Muscle of arm (tissue), 12 donors: ENCODE data around the gene RRP36. TPM values are rescaled to one million over a fixed set of nuclear protein-coding genes. Genes with fewer than 3 reads are reported as not detected.

Experiments used
- DNase-seq: peaks from one replicate; pipeline ENCODE4 v3.0.0-alpha.2; 2013
- polyA plus RNA-seq, 12 donors: library from polyadenylated mRNA; unstranded; fragments of 120-200 nt; gene quantifications; one replicate each; pipeline ENCODE4 v1.2.1, GENCODE V29; 2013; ENCODE audit not compliant: insufficient read length in 12 of 12

Gene RRP36
- polyA plus RNA-seq, 12 donors: 27.3 to 53.6 (median 47.8) TPM; not detected in 1

DNA sequence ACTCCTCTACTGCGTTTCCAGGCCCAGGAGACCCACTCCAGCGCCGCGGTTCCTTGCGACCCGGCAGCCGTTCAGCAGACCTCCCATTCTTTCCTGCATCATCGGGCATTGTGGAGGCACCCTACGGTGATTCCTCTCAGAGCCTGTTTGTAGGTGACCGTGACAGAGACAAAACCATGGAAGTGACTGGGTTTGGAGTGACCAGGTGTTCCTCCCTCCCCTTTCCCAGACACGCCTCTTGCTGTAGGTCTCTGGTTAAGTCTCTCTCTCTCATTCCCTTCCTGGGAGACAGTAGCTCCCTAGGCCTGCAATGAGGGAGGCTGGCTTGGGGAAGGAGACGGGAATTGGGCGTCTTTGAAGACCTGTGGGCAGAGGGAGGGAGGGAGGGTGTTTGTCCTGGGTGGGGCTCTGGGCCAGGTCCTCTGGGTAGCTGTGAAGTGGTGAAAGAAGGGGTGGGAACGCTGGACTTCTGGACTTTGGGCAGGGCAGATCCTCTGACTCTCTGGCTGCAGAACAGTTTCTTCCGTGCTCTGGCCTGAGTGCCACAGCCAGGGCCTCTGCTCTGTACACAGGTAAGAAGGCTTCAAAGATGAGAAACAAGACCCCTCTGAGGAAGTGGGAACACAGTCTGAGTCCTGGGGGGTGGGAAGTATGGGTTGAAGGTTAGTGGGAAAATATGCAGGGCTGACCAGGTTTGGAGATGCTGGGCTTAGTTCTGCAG is 38.8 kb downstream of the RRP36 start:
- DNase-seq: no peak

DNA sequence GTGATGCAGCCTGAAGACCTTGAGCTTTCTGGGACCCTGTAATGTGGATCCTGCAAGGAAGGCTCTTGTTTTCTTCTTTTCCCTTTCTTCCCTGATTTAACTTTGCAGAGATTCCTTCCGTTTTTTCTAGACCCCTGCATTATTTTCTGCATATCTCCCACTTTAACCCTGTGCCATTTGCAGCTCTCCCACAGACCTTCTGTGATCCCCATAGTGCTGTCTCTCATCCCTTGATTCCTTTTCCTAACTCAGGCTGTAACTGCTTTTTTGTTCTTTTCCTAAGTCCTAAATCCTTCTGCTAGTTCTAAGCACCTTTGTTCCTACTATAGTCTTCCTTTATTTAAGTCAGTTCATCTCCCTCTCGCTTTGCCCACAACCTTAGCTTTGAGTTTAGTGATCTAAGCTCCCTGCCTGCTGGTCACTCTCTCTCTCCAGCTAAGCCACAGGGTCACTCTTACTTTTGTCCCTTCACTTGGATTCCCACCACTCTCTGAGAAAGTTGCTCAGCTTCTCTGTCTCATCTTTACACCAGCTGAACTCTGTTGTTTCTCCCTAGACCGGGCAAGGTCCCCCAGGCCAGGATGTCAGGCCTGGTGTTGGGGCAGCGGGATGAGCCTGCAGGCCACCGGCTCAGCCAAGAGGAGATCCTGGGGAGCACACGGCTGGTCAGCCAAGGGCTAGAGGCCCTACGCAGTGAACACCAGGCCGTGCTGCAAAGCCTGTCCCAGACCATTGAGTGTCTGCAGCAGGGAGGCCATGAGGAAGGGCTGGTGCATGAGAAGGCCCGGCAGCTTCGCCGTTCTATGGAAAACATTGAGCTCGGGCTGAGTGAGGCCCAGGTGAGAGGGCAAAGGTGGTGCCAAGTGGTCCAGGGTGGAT is 39.6 kb downstream of the RRP36 start:
- no peak for DNase-seq

DNA sequence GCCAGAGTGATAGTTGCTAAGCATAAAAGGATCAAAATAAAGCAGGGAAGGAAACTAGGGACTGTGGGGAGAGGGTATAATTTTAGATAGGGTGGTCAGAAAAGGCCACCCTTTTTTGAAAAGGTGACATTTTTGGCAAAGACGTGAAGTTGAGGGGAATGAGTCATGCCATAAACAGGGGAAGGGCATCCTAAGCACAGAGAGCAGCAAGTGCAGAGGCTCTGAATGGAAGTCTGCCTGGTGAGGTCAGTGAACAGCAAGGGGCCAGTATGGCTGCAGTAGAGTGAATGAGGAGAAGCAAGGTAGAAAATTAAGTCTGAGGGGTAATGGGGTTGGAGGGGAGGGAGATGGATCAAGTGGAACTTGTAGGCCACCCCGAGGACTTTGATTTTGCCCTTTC is 40.4 kb downstream of the RRP36 start:
- DNase-seq: no peak

DNA sequence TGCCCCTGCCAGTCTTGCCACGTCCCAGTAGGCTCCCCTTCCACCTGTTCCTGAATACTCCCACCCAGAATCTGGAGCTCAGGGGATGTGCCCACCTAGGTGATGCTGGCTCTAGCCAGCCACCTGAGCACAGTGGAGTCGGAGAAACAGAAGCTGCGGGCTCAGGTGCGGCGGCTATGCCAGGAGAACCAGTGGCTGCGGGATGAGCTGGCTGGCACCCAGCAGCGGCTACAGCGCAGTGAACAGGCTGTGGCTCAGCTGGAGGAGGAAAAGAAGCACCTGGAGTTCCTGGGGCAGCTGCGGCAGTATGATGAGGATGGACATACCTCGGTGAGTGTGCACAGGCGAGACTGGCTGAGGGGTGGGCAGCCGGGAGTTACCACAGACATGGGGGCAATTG is 41.4 kb downstream of the RRP36 start:
- no peak for DNase-seq

DNA sequence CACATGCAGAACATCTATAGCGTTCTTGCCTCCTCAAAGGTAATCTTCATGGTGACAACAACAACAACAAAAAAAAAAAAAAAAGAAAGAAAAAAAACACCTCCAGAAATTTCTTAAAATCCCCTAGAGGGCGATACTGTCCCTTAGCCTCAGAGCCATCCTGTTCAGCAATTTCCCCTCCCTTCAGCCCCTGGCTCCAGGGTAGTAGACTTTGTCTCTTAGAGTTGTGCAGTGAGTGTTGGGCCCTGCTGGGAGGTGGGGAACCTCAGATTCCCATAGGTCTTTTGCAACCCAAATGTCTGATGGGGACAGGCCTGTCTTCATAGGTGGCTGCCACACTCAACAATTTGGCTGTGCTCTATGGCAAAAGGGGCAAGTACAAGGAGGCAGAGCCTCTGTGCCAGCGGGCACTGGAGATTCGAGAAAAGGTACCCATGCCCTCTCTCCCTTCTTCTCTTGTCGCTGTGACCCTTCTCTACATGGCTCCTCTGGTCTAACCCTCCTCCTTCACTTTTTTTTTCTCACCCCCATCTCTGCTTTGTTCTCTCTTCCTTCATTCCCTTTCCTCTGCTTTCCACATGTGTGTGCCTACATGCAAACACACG is 48.7 kb downstream of the RRP36 start:
- DNase-seq: no peak

DNA sequence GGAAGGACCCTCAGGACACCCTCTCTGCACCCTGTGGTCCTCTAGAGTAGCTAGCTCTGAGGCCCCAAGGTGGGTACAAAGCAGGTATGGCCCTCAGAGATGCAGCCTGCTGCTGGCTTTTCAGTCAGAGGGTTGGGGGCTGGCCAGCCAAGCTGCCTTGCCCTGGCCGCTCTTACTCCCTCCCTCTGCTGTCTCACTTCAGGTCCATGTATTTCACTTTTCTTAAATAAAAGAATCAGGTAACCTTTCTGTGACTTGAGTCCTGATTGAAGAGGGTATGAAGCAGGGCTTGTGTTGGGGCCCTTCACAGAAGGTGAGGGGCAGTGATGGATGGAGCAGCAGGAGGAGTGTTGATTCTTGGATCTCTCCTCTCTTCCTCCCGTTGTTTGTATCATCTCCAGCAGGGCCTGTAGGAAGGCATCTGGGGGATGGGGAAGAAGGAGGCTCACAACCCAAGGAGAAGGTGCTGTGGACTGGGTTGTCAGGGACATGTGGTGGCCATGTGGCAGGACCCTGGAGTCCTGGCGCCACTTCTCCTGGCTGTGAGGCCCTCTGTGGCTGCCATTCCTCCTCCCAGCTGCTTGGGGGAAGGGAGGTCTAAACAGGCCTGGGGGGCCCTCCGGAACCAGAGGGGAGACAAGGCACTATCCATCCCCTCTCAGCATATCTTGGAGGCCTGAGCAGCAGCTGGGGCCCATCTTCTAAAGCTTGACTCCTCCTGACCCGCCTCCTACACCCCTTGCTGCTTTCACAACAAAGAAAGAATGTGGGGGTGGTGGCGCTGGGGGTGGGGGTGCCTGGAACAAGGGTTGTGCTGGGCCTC is 53.6 kb downstream of the RRP36 start:
- DNase-seq: no peak

DNA sequence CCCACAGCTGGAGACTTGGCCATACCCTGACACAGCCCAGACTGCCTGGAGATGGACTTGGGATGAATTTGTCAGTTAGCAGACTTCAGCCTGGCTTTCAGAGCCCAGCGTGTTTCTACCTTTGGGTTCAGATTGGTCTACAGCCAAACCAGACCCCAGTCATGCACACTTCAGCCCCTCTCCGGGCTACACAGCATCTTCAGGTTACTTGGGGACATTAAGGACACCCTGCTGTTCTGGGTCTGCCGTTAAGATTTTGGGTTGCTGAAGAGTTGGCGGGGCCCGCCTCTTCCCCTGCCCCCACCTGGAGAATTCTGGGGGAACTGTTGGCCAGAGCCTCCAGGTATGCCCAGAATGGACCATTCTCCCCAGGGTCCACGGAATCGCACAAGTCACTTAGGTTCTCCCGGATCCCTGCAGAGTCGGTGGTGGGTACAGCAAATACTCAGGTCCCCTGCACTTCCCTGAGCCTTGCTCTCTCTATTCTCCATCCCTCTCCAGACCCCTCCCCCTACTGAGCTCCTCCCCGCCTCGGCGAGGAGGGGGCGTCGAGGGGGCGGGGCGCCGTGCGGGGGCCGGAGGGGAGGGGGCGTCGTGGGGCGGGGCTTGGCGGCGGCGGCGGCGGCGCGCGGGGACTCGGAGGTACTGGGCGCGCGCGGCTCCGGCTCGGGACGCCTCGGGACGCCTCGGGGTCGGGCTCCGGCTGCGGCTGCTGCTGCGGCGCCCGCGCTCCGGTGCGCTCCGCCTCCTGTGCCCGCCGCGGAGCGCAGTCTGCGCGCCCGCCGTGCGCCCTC is 54.4 kb downstream of the RRP36 start, which contains the start of gene PTK7:
Gene PTK7 (plus strand): TSS at position 645 of the 794 bp plus-strand sequence. CDS start 175 bp downstream, outside the sequence.
- peak; percentile 79 for DNase-seq

DNA sequence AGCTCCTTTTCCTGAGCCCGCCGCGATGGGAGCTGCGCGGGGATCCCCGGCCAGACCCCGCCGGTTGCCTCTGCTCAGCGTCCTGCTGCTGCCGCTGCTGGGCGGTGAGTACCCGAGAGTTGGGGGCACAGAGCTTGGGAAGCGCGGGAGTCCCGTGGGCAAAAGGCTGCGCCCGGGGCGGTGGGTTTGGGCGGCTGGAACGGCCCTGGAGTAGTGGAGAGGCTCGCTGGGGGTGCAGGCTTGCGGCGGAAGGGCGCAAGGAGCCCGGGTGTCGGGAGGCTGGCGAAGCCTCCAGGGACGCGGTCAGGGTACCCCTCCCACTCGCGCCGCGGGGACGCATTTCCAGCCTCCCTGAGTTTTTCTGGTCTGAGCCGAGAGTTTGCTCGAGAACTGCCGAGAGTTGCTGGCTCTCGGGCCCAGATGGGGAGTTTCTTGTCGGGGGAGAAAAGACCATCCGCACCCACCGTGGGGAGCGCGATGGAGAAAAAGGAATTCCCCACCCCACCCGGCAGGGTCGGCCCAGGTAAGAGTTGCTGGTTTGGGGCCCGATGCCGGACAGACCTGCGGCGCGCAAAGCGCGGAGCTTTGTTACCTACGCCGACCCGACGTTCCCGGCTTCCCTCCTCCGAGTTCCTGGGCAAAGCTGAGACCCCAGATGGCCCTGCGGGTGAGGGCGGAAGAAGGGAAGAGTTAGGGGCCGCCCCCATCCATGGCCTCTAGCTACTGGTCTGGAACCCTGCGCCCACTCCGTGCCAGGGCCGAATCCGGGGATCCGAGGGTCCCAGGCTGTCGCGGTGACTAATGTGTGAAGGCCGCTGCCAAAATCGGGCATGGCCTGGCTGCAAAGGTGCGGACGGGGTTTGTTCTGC is 55.3 kb downstream of the RRP36 start:
- no peak for DNase-seq

DNA sequence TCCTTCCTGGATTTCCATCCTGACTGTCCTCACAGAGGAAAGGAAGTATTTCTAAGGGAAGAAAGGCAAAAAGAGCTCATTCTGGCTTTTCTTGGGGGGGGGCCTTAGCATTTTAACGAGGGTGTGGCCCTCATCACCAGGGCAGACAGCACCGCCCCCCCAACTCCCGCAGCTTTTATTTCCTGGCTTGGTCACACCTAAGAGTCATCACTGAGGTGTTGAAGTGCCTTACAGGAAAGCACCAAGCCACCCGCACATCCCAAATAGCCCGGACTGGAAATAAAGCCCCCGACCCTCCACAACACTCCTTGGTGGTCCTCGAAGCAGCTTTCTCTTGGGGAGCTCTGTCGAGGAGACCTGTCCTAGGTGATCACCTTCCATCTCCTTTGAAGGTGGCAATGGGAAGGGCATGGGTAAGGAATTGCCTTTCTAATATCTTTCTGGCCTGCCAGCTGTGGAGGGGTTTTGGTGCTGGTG is 55.9 kb downstream of the RRP36 start:
- no peak for DNase-seq

DNA sequence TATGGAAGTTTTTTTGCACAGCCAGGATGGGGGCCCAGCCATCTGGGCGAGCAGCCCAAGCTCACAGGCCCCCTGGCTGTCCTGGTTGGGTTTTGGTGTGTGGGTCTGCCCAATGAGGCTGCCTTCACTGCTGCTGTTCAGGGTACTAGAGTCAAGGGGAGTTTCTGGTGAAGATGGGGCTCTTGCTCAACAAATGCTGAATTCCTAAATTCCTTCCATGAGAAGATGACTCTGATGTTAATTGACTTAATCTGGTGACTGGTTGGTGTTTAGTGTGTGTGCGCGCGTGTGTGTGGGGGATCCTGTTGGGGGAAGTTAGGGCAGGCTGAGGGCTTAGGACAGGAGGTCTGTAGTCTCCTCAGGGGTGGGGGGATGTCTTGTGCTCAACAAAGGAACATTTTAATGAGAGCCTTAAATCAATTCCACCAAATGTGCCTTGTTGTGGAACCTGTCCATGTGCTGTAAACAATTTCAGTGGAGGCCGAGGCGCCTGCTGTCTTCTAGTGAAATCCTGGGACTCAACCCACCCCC is 56.6 kb downstream of the RRP36 start:
- no peak for DNase-seq

DNA sequence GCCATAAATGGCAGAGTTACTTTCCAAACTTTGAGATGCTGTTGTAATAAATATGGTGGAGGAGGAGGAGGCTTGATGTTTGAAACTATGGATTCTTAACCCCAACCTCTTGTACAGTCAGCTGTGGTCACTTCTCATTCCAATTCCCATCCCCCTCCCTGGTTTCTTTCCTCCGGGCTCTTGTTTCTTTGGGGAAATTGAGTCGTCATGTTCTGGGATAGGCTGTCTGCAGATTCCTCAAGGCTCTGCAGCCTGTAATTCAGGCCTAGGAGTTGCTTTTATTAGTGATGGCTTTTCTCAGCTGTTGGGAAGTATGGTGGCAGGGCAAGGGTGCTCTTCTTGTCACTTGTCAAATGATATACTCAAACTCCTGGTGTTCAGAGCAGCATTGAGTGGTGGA is 57.3 kb downstream of the RRP36 start:
- no peak for DNase-seq

Other genes starting within 250 kb of the RRP36 start
- 100 to 1,000 TPM in 1 of 12 donors, 10 to 100 TPM in 11; 11.7 to 127 (median 14.3) TPM for gene BICRAL, start 239.6 kb upstream of the RRP36 start, polyA plus RNA-seq
- gene RPL7L1, start 142.0 kb upstream of the RRP36 start, polyA plus RNA-seq: 100 to 1,000 TPM in 1 of 12 donors, 10 to 100 TPM in 11; 51.3 to 224 (median 80.8) TPM
- gene PTCRA, start 105.6 kb upstream of the RRP36 start, polyA plus RNA-seq: under 1 TPM in 1 of 12 donors, not detected in 11; 0.44 TPM
- 10 to 100 TPM in 11 of 12 donors, not detected in 1; 21.5 to 35.1 (median 26.3) TPM for gene CNPY3, start 92.1 kb upstream of the RRP36 start, polyA plus RNA-seq
- under 1 TPM in 10 of 12 donors, not detected in 2; 0.23 to 0.88 (median 0.40) TPM for gene GNMT, start 60.9 kb upstream of the RRP36 start, polyA plus RNA-seq
- 10 to 100 TPM in 10 of 12 donors, 1 to 10 TPM in 1, not detected in 1; 7.7 to 26.6 (median 18.1) TPM for gene PEX6, start 42.4 kb upstream of the RRP36 start, polyA plus RNA-seq
- 10 to 100 TPM in 11 of 12 donors, not detected in 1; 40.0 to 58.7 (median 43.7) TPM for gene PPP2R5D, start 37.1 kb upstream of the RRP36 start, polyA plus RNA-seq
- 10 to 100 TPM in 11 of 12 donors, not detected in 1; 38.6 to 59.5 (median 44.8) TPM for gene MEA1, start 7.7 kb upstream of the RRP36 start, polyA plus RNA-seq
- 100 to 1,000 TPM; 120 to 250 (median 193) TPM for gene KLHDC3, start 7.4 kb upstream of the RRP36 start, polyA plus RNA-seq
- 10 to 100 TPM in 11 of 12 donors, not detected in 1; 24.3 to 48.6 (median 37.9) TPM for gene CUL7, start 32.2 kb downstream of the RRP36 start, polyA plus RNA-seq
- 10 to 100 TPM in 11 of 12 donors, not detected in 1; 35.2 to 51.9 (median 41.8) TPM for gene MRPL2, start 37.8 kb downstream of the RRP36 start, polyA plus RNA-seq
- gene KLC4, start 38.0 kb downstream of the RRP36 start, polyA plus RNA-seq: 10 to 100 TPM in 11 of 12 donors, not detected in 1; 17.6 to 54.7 (median 24.4) TPM
- gene PTK7, start 54.7 kb downstream of the RRP36 start, polyA plus RNA-seq: 100 to 1,000 TPM in 2 of 12 donors, 10 to 100 TPM in 9, not detected in 1; 35.2 to 193 (median 63.8) TPM
- 100 to 1,000 TPM in 1 of 12 donors, 10 to 100 TPM in 11; 34.9 to 100 (median 45.3) TPM for gene SRF, start 149.6 kb downstream of the RRP36 start, polyA plus RNA-seq
- gene CUL9, start 160.6 kb downstream of the RRP36 start, polyA plus RNA-seq: 10 to 100 TPM in 10 of 12 donors, 1 to 10 TPM in 1, not detected in 1; 6.9 to 40.8 (median 14.7) TPM
- gene DNPH1, start 207.9 kb downstream of the RRP36 start, polyA plus RNA-seq: 10 to 100 TPM in 11 of 12 donors, not detected in 1; 11.6 to 60.2 (median 16.5) TPM
- under 1 TPM in 8 of 12 donors, not detected in 4; 0.05 to 0.15 (median 0.07) TPM for gene TTBK1, start 221.9 kb downstream of the RRP36 start, polyA plus RNA-seq